Chondrocyte (in vitro differentiated cells): ENCODE measurements around the gene UBE2QL1. TPM values are rescaled to one million over a fixed set of nuclear protein-coding genes. Genes with fewer than 3 reads are reported as not detected.
"Not testable (repeated sequence)": the region's sequence is repeated elsewhere in the genome, so short reads cannot be mapped to it uniquely, and the experiment has no call there.

Experiments
- DNase-seq: peaks from one replicate; pipeline ENCODE4 v3.0.0; 2021; ENCODE audit warnings: mixed read lengths, low spot score
- H3K27ac Mint-ChIP-seq: one replicate; pipeline ENCODE4 v1.8.0; 2021; ENCODE audit warnings: mild to moderate bottlenecking, moderate library complexity, mixed read lengths; ENCODE audit not compliant: unreplicated experiment
- H3K27me3 Mint-ChIP-seq: 2 replicates; pipeline ENCODE4 v1.8.0; 2021; ENCODE audit warnings: low read depth, mixed read lengths
- H3K36me3 Mint-ChIP-seq: 2 replicates; pipeline ENCODE4 v1.8.0; 2021; ENCODE audit warnings: low read depth, mixed read lengths
- H3K4me1 Mint-ChIP-seq: 2 replicates; pipeline ENCODE4 v1.8.0; 2021; ENCODE audit warnings: low read depth, mild to moderate bottlenecking, mixed read lengths
- H3K4me3 Mint-ChIP-seq: one replicate; pipeline ENCODE4 v1.8.0; 2021; ENCODE audit warnings: mild to moderate bottlenecking, moderate library complexity, mixed read lengths; ENCODE audit not compliant: unreplicated experiment
- H3K9me3 Mint-ChIP-seq: 2 replicates; pipeline ENCODE4 v1.8.0; 2021; ENCODE audit warnings: low read depth, mixed read lengths
- CTCF ChIP-seq: fragments of 200-600 bp; sonication (generic); IDR thresholded peaks from 2 replicates; pipeline ENCODE4 v1.5.0; 2021; ENCODE audit warnings: antibody characterized with exemption, mild to moderate bottlenecking, moderate library complexity
- total RNA-seq: library from RNA; stranded (reverse); gene quantifications from 3 replicates; pipeline ENCODE4 v1.2.1, GENCODE V29; 2021

The UBE2QL1 gene
- total RNA-seq, 1 donor from 2014 or later, result 0.17 TPM

- Mint-ChIP-seq H3K36me3 (no peaks in the 10 kb centered on the region), H3K9me3 (no peaks in the 10 kb centered on the region), H3K4me1 (no peaks in the 10 kb centered on the region), H3K4me3 (no peak overlapping the region), H3K27me3 (no peaks in the 10 kb centered on the region), H3K27ac (no peak overlapping the region)
- no peak for DNase-seq
- TF ChIP-seq CTCF, result no peak
These were observed 61.5 kb downstream of the UBE2QL1 start for GRCh38 chr5:6510132-6510531.

GRCh38 chr5:6510973-6511372 is 62.3 kb downstream of the UBE2QL1 start:
- no peaks in the 10 kb centered on the region for H3K36me3 Mint-ChIP-seq
- no peak for DNase-seq
- H3K4me3 Mint-ChIP-seq, result no peak overlapping the region
- H3K4me1 Mint-ChIP-seq, result no peaks in the 10 kb centered on the region
- no peaks in the 10 kb centered on the region for H3K9me3 Mint-ChIP-seq
- H3K27ac Mint-ChIP-seq, result no peak overlapping the region
- no peak for TF ChIP-seq CTCF
- no peaks in the 10 kb centered on the region for H3K27me3 Mint-ChIP-seq

- peaks cover 13% of the 10 kb centered on the region for H3K27me3 Mint-ChIP-seq
- H3K4me1 Mint-ChIP-seq, H3K27ac Mint-ChIP-seq, H3K36me3 Mint-ChIP-seq, H3K4me3 Mint-ChIP-seq, DNase-seq, H3K9me3 Mint-ChIP-seq: not testable (repeated sequence)
These were observed 67.2 kb downstream of the UBE2QL1 start for GRCh38 chr5:6515812-6516211.

- H3K36me3 Mint-ChIP-seq, result no peaks in the 10 kb centered on the region
- H3K27me3 Mint-ChIP-seq, result peaks cover 21% of the 10 kb centered on the region
- DNase-seq, result no peak
- no peak for TF ChIP-seq CTCF
- no peak overlapping the region for H3K27ac Mint-ChIP-seq
- no peaks in the 10 kb centered on the region for H3K4me1 Mint-ChIP-seq
- no peak overlapping the region for H3K4me3 Mint-ChIP-seq
- H3K9me3 Mint-ChIP-seq, result no peaks in the 10 kb centered on the region
These were observed 68.2 kb downstream of the UBE2QL1 start for GRCh38 chr5:6516823-6517222.

- no peaks in the 10 kb centered on the region for H3K36me3 Mint-ChIP-seq
- no peak overlapping the region for H3K27ac Mint-ChIP-seq
- TF ChIP-seq CTCF, result no peak
- no peaks in the 10 kb centered on the region for H3K4me1 Mint-ChIP-seq
- no peaks in the 10 kb centered on the region for H3K9me3 Mint-ChIP-seq
- H3K27me3 Mint-ChIP-seq, result peaks cover 27% of the 10 kb centered on the region
- no peak overlapping the region for H3K4me3 Mint-ChIP-seq
- DNase-seq, result no peak
These were observed 68.9 kb downstream of the UBE2QL1 start for GRCh38 chr5:6517510-6517909.

- no peaks in the 10 kb centered on the region for H3K9me3 Mint-ChIP-seq
- no peak for TF ChIP-seq CTCF
- no peaks in the 10 kb centered on the region for H3K36me3 Mint-ChIP-seq
- H3K4me3 Mint-ChIP-seq, result no peak overlapping the region
- no peaks in the 10 kb centered on the region for H3K4me1 Mint-ChIP-seq
- peaks cover 27% of the 10 kb centered on the region for H3K27me3 Mint-ChIP-seq
- H3K27ac Mint-ChIP-seq, result no peak overlapping the region
- no peak for DNase-seq
These were observed 69.8 kb downstream of the UBE2QL1 start for GRCh38 chr5:6518298-6519057.
